Left kidney (tissue), 2 donors: ENCODE measurements around the gene TXNRD1. TPM values are rescaled to one million over a fixed set of nuclear protein-coding genes. Genes with fewer than 3 reads are reported as not detected.
"Not testable (repeated sequence)": the region's sequence is repeated elsewhere in the genome, so short reads cannot be mapped to it uniquely, and the experiment has no call there.

Experiments
- DNase-seq: peaks from one replicate; pipeline ENCODE4 v3.0.0-alpha.2; 2013
- polyA plus RNA-seq: library from polyadenylated mRNA; unstranded; fragments of 120-200 nt; gene quantifications from one replicate; pipeline ENCODE4 v1.2.1, GENCODE V29; 2013; ENCODE audit not compliant: insufficient read length

The TXNRD1 gene
- polyA plus RNA-seq, 1 donor: 65.8 TPM

DNA sequence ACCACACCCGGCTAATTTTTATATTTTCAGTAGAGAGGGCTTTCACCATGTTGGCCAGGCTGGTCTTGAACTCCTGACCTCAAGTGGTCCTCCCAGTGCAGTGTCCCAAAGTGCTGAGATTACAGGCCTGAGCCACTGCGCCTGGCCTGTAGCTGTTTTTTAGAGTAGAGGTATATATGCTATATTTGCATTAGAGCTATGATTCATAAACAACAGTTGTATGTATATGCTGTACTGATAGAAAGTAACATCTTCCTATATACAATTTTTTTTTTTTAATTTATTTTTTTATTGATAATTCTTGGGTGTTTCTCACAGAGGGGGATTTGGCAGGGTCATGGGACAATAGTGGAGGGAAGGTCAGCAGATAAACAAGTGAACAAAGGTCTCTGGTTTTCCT lies 107.0 kb downstream of the TXNRD1 start:
- DNase-seq: not testable (repeated sequence)

GRCh38 chr12:104323899-104324298 lies 108.3 kb downstream of the TXNRD1 start:
- DNase-seq: no peak

GRCh38 chr12:104328278-104328677 lies 112.7 kb downstream of the TXNRD1 start:
- DNase-seq: not testable (repeated sequence)

DNA sequence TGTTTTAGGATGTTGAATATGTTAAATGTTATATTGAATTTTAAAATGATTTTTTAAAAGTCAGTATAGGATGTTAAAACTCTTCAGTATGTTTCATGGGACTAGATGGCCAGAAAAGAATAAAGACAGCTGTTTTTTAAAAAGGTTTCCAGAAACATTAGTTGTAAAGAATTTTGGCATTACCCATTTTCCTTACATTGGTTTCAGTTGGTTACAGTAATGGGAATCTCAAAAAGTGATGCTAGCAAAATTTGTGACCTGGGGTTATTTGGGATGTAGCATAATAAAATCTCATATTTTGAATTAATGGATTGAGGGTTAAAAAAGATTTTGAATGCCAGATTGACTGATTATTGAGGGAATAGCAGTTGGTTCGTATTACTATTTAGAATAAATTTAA lies 113.2 kb downstream of the TXNRD1 start:
- no peak for DNase-seq

DNA sequence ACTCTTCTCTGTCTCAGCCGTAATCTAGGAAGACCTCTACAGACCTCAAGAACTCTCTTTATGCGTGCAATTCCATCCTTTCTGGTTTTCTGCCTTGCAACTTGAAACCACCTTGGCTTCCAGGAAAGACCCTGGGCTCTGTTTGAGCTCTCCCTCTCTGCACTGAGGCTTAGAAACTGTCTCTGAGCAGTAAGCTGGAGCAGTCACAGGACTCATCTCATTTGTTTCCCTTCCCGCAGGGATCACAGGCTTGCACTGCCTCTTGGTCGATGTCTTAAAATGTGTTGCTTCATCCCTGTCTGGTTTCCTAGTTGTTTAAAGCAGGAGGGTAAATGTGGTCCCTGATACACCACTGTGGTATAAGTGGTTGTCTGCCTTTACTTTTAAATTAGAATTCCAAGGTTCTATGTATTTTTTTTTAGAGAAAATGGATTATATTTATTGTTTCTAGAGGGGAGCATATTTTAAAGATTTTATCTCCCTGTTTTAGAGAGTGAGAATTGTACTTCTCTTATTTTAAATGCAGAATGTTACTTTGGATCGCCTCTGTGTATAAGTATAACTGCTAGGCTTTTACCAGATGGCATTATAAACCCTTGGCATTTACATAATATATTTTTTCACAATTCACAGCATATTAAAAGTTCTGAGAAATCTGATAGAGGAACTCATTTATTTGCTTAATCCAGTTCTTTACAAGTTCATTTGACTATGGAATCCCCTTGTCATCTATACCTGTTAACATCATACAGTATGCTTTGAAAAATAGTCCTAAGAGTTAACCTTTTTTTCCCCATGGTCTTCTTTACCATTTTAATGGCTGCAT lies 114.3 kb downstream of the TXNRD1 start:
- no peak for DNase-seq

- no peak for DNase-seq
Observed at GRCh38 chr12:104331376-104331775, 115.8 kb downstream of the TXNRD1 start.

DNA sequence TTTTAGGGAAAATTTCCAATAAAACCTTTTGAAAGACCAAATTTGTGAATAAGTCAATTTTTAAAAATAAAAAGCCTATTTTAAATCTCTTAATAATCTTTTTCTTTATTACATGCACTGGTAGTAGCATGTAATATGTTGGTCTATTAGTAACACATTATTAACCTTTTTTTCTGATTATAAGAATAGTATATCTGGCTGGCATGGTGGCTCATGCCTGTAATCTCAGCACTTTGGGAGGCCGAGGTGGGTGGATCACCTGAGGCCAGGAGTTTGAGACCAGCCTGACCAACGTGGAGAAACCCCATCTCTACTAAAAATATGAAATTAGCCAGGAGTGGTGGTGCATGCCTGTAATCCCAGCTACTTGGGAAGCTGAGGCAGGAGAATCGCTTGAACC lies 116.7 kb downstream of the TXNRD1 start:
- not testable (repeated sequence) for DNase-seq

DNA sequence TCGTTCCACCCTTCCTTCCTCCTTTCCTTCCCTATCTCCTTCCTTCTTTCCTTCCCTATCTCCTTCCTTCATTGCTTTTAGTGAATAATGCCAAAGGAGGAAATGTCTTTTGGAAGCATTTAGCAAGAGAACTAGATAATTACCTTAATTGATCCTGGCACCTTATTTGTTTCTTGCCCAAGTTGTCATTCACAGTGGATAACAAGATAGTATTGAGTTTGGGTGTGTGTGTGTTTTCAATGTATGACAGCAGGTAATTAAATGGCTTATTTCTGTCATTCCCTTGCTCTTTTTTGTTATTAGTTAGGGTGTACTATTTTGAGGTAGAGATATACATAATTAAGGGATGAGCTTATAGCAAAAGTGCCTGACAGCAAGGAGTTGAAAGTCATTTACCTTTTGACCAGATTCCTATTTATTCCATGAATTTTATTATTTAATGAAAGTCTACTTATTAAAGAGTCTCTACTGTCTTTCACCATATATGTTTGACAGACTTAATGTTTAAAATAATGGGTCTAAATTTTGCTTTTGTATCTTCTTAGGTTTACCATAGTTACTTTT lies 118.2 kb downstream of the TXNRD1 start:
- no peak for DNase-seq

DNA sequence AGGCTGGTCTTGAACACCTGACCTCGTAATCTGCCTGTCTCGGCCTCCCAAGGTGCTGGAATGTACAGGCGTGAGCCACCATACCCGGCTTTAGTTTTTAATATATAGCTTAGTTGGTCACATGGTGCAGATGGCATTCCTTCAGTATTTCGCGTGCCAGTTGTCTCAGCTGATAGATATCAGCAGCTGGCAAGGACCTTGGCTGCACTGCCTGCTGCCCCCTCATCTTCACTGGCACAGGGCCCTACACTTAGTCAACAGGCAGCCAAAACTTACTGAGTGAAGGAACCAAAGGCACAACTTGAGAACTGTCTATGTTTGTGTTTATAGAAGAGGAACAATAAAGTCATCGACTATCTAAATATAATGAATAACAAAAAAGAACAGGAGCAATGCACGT lies 119.0 kb downstream of the TXNRD1 start:
- DNase-seq: no peak

DNA sequence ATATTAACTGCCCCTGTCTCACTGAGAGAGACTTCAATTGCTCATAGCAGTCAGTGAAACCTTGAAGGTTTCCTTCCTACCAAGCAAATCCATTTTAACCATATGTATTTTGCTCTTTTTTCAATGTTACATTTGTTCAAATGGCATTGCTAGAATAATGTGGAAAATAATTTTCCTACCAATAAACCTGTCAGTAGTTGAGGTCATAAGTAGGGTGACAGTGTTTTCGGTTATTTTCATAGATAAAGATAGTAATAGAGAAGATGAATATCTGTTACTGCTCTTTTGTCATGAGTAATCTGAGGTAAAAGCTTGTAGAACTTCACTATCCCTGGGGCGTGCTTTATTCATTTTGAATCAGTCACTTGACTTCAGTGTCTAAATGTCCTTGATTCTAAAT lies 120.5 kb downstream of the TXNRD1 start:
- DNase-seq: no peak

- no peak for DNase-seq
Observed at GRCh38 chr12:104337030-104337558, 121.5 kb downstream of the TXNRD1 start.

DNA sequence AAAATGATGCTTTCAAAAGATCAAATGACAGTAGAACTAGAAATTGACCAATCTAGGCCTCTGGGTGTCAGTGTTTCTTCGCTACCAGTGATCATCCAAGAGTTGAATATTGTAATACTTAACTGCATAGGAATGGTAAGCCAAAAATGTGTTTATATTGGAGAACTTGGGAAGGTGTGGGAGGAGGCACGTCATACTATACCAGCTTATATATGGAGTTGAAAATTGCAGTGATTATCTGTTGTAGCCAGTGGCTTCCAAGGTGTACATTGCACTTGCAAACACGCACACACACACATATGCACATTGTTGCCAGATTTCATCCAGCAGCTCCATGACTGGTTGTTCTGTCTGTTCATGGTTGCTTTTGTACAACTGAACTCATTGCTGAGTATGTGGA lies 124.1 kb downstream of the TXNRD1 start:
- no peak for DNase-seq

- no peak for DNase-seq
Observed at GRCh38 chr12:104340177-104340576, 124.6 kb downstream of the TXNRD1 start.

- no peak for DNase-seq
Observed at GRCh38 chr12:104340925-104341611, 125.5 kb downstream of the TXNRD1 start.

DNA sequence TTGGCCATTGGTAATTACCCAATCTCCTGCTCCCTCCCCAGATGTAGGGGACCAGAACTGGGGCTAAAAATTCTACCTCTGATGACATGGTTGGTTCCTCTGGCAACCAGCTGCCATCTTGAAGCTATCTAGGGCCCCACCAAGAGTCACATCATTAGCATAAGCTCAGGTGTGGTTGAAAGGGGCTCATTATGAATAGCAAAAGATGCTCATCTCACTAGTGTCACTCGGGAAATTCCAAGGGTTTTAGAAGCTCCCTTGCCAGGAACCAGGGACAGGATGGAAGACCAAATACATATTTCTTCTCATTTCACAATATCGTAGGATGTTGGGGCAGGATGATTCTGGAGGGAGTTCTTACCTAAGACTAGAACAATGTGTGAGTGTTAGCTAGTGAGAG lies 126.6 kb downstream of the TXNRD1 start:
- no peak for DNase-seq

DNA sequence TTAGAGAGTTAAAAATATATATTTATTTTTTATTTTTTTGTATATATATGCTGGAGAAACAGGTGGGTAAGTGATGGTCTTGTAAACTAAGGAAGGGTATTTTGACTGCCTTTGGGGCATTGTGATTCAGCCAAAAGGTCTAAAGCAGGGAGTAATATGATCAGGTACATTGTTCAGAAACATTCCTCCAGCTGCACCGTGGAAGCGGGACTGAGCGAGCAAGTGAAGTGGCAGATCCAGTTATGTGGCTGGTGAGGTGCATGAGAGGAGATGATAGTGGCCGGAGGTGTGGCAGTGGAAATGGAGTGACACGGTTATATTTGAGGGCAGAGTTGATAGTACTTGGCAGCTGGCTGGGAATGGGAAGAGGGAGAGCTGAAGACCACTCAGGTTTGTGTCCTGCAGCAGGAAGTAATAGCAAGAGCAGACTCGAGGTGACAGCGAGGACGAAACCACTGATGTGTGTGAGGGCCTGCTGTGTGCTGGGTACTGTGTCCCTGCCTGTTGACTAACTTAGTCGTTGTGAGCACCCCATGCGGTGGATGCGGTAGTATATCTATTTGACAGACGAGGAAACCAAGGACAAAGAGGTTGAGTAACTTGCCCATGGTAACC lies 127.2 kb downstream of the TXNRD1 start:
- no peak for DNase-seq

- no peak for DNase-seq
Observed at GRCh38 chr12:104344682-104345081, 129.1 kb downstream of the TXNRD1 start.

DNA sequence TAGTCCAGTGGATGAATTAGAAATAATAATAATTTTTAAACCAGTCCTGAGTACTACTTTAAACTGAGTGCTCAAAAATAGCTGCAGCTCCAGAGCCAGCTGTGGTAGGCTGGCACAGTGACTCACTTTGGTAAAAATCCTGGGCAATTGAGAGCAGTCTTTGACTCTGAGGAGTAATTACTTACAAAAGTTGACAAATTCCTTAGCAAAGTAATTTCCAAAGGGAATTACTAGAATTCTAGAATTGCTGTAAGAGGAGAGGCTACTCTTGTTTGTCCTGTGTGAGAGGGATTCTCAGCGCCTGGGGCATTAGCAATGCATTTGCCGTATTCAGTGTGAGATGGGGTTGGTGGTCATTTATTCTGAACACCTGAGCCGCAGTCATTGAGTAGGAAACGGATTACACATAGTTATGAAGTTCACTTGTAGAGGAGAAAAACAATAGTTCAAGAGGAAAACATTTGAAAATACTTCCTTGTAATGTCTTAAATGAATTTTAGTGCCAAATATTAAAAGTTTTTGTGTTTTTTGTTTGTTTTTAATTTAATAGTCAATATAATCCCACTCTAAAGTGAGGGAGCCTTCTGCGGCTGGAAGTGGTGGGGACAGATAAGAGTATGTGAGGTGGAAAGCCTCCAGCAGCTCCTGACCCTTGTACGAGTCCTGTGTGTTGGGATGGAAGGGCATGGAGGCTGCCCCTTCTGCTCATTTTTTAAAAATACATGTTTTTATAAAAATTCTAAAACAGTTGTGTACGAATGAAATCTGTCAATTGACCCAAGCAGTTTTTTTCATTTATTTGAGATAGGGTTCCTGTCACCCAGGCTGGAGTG lies 129.9 kb downstream of the TXNRD1 start:
- no peak for DNase-seq

GRCh38 chr12:104347374-104348075 lies 131.9 kb downstream of the TXNRD1 start:
- DNase-seq: no peak

DNA sequence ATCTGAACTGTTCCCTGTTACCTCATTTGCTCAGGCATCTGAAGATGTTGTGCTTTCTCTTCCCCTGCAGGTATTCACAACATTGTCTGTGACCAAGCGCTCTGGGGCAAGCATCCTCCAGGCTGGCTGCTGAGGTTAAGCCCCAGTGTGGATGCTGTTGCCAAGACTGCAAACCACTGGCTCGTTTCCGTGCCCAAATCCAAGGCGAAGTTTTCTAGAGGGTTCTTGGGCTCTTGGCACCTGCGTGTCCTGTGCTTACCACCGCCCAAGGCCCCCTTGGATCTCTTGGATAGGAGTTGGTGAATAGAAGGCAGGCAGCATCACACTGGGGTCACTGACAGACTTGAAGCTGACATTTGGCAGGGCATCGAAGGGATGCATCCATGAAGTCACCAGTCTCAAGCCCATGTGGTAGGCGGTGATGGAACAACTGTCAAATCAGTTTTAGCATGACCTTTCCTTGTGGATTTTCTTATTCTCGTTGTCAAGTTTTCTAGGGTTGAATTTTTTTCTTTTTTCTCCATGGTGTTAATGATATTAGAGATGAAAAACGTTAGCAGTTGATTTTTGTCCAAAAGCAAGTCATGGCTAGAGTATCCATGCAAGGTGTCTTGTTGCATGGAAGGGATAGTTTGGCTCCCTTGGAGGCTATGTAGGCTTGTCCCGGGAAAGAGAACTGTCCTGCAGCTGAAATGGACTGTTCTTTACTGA lies 132.9 kb downstream of the TXNRD1 start:
- no peak for DNase-seq
